Activated CD8-positive, alpha-beta memory T cell treated with anti-CD3 and anti-CD28 coated beads, Interleukin-2, amount 50 U/mL, for 1 hour (primary cell): ENCODE results near the gene CDH16.
"Not testable (repeated sequence)": the region's sequence is repeated elsewhere in the genome, so short reads cannot be mapped to it uniquely, and the experiment has no call there.

Source experiments
- DNase-seq: peaks from one replicate; pipeline ENCODE4 v3.0.0-alpha.2; 2020; ENCODE audit errors: extremely low read depth

Gene CDH16, protein sequence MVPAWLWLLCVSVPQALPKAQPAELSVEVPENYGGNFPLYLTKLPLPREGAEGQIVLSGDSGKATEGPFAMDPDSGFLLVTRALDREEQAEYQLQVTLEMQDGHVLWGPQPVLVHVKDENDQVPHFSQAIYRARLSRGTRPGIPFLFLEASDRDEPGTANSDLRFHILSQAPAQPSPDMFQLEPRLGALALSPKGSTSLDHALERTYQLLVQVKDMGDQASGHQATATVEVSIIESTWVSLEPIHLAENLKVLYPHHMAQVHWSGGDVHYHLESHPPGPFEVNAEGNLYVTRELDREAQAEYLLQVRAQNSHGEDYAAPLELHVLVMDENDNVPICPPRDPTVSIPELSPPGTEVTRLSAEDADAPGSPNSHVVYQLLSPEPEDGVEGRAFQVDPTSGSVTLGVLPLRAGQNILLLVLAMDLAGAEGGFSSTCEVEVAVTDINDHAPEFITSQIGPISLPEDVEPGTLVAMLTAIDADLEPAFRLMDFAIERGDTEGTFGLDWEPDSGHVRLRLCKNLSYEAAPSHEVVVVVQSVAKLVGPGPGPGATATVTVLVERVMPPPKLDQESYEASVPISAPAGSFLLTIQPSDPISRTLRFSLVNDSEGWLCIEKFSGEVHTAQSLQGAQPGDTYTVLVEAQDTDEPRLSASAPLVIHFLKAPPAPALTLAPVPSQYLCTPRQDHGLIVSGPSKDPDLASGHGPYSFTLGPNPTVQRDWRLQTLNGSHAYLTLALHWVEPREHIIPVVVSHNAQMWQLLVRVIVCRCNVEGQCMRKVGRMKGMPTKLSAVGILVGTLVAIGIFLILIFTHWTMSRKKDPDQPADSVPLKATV

DNA sequence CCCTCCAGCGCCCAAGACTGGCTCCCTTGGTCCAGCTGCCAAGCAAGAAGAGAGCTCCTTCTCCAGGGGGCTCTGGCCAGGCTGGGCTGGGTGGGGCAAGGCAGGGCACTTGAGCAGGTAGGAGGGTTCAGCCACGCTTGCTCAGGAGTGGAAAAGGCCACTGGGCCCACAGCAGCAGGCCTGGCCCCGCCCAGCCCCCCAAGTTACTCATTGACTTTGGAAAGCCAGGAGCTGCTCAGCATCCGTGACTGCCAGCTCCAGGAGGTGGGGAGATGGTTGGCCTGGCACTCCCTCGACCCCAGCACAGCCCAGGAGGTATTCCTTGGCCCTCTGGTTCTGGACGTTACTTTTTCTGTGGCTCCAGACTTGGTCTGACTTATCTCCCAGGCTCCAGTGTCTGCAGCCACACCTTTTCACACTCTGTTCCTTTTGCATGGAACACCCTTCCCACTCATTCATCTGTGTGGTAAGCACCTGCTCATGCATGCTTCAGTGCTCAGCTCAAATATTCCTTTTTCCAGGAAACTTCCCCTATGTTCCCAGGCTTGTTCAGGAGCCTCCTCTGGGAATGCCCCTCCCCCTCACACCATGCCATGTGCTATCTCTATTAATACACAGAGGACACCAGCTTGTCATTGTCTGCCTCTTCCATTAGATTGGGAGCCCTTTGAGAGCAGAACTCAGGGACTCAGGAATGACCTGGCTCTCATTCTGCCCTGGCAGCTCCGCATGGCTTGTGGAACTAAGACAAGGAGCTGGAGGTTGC lies at the start of gene CDH16:
TSS of gene CDH16 (minus strand) at position 83 of the 766 bp plus-strand sequence. CDS start 820 bp downstream, outside the sequence.
- DNase-seq, result no peak

DNA sequence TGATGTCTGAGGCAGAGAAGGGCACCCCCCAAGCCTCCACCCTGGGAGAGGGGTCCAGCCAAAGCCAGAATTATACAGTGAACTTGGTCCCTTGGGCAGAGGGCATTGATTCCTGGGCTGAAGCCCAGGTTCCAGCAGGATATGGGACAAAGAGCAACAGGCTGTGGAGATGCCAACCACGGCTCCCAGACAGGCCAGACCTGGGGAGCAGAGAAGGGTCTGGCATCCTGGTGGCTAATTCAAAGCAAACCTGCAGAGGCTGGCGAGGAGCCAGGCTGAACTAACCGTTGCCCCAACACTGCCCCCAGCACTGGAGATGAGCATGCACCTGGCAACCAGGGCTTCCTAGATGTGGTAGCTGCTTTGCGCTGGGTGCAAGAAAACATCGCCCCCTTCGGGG lies 45.4 kb upstream of the CDH16 start:
- no peak for DNase-seq

DNA sequence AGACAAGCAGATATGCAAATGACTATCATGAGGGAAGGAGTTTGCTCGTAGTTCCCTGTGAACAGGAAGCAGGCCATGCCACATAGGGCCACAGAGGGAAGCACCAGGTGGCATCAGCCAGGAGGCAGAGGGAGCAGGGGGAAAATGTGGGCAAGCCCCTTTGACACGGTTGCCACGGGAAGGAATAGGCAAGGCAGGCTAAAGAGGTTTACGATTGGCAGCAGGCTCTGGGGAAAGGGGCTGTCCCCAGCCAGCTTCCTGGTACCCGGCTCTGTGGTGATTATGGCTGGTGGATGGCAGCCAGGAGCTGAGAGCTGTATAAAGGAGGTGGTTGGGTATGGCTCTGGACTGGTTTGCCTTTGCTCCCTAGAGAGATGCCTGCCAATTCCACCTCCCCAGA lies 43.2 kb upstream of the CDH16 start:
- no peak for DNase-seq

DNA sequence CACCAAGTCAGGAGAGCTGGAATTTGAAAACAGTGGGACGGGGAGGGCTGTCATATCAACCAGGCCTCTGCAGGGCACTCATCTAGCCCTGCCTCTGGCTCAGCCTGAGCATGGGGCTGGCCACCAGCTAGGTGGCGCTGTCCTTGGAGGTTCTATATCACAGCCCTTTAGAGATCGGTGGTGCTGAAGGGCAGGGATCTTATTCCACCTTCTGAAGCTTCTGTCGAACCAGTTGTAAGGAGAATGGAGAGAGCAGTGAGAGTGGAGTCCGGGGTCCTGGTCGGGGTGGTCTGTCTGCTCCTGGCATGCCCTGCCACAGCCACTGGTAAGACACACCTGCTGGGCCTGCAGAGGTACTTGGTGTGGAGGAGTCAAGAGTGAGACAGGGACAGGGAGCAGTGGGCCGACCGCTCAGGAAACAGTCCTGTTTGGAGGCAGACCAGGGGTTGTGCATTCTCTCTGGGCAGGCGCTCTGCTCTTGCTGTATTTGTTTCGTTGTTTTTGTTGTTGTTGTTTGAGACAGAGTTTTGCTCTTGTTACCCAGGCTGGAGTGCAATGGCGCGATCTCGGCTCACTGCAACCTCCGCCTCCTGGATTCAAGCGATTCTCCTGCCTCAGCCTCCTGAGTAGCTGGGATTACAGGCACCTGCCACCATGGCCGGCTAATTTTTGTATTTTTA lies 42.5 kb upstream of the CDH16 start, which contains the start of gene CES3:
TSS of gene CES3 (plus strand) at position 202 of the 680 bp plus-strand sequence. CDS start at position 244, 42 bp downstream.
- no peak for DNase-seq

DNA sequence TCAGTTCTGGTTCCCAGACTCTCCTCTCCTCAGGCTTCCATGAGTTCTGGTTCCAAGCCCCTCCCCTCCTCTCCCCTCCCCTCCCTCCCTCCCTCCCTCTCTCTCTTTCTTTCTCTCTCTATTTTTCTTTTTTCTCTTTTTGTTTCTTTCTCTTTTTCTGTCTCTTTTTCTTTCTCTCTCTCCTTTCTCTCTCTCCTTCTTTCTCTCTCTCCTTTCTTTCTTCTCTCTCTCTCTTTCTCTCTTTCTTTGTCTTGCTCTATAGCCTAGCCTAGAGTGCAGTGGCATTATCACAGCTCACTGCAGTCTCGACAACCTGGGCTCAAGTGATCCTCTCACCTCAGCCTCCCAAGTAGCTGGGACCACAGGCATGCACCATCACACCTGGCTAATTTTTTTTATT lies 41.6 kb upstream of the CDH16 start:
- DNase-seq, result no peak

DNA sequence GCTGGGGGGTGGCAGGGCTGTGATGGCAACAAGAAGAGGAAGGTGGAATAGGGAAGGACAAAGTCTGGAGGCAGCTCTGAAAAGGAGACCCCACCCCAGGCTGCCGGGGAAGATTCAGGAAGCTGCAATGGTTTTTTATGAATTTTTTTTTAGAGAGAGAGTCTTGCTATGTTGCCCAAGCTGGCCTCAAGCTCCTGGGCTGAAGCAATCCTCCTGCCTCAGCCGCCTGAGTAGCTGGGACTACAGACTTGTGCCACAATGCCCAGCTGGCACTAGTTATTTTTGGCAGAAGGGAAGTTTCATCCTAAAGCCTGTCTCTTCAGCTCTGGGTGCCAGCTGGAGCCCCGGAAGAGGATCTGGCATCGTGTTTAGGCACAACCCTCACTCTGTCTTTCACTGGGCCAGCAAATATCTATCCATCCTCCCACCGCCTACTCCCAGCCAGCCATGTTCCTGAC lies 41.0 kb upstream of the CDH16 start:
- no peak for DNase-seq

DNA sequence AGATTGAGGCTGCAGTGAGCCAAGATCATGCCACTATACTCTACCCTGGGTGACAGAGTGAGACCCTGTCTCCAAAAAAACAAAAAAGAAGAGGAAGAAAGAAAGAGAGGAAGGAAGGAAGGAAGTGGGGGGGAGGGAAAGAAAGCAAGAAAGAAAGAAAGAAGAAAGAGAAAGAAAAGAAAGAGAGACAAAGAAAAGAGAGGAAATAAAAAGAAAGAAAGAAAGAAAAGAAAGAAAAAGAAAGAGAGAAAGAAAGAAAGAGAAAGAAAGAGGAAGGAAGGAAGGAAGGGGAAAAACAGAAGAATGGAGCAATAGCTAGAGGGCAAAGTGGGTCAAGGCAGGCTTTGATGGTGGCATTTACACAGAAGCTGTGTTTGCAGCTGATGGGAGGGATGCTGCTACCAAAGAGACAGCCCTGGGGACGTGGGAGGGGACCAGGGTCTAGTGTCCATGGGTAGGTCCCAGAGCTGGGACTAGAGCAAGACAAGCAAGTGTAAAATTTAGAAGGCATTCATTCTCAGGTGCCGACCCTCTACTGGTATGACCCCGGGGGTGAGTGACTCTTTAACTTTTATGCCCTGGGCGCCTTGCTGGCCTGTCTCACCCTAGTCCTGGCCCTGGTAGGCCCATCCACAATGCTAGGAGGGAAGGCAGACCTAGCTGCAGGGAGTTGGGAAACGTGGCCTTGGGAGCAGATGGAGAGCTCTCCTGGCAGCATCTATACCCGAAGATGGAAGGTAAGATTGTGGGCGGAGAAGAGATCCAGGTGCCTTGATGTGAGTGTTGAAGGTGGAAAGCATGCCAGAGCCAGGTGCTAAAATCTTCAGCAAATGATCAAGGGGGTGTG lies 40.4 kb upstream of the CDH16 start:
- no peak for DNase-seq

DNA sequence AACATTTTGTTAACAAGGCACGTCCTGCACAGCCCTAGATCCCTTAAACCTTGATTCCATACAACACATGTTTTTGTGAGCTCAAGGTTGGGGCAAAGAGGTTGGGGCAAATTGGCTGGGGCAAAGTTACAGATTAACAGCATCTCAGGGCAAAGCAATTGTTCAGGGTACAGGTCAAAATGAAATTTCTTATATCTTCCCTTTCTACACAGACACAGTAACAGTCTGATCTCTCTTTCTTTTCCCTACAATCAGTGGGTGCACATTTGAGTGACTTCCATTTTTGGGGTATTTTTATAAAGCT lies 37.4 kb upstream of the CDH16 start:
- DNase-seq, result not testable (repeated sequence)

DNA sequence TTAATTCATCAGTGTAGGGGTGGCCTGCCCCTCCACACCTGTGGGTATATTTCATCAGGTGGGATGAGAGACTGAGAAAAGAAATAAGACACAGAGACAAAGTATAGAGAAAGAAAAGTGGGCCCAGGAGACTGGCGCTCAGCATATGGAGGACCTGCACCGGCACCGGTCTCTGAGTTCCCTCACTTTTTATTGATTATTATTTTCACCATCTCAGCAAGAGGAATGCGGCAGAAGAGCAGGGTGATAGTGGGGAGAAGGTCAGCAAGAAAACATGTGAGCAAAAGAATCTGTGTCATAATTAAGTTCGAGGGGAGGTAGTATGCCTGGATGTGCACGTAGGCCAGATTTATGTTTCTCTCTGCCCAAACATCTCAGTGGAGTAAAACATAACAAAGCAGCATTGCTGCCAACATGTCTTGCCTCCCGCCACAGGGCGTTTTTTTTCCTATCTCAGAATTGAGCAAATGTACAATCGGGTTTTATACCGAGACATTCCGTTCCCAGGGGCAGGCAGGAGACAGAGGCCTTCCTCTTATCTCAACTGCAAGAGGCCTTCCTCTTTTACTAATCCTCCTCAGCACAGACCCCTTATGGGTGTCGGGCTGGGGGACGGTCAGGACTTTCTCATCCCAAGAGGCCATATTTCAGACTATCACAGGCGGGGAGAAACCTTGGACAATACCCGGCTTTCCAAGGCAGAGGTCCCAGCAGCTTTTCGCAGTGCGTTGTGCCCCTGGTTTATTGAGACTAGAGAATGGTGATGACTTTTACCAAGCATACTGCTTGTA lies 36.9 kb upstream of the CDH16 start:
- not testable (repeated sequence) for DNase-seq

DNA sequence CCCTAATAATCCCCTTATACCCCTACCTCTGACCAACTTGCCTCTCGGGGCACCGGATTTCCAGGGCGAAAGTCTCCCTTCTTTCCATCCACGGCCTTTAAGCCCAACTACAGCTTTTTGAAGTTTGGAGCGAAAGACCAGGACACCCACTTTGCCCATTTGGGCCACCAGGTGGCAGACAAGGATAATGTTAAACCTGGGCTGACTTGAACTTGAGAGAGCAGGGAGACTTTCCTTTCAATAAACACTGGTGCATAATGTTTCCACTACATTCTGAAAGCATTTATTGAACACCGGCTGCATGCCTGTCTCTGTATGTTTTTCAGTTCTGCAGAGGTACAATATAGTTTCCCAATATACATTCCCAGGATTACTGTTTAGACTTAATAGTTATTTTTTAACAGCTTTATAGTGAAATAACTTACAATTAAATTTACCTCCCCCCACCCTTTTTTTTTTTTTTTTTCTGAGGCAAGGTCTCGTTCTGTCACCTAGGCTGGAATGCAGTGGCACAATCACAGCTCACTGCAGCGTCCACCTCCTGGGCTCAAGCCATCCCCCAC lies 35.5 kb upstream of the CDH16 start:
- DNase-seq, result peak; percentile 26

DNA sequence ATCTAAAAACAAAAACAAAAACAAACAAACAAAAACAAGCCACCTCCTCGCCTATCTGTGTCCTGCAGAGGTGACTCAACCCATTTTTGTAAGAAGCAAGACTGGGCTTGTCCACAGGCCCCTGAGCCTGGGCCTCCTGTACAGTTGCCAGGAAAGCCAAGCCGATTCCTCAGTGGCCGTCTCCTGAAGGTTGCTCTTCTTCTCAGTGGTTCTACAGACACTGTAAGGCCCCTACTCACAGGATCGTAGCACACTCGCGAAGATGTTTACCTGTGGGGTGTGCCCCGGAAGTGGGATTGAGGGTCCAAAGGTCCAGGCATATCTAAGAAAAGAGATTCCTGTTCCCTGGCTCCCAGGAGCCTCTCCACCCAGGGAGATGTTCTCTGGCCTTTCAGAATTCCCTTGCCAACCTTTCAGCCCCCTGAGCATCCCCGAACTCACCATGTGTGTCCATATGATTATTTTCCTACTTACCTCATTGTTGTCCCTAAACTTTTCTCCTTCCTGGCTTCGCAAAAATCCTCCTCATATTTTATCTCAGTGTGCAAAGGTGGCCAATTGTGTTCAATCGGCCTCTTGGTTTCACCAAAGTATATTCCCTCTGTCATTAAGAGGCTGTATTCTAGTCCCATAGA lies 34.9 kb upstream of the CDH16 start:
- no peak for DNase-seq

DNA sequence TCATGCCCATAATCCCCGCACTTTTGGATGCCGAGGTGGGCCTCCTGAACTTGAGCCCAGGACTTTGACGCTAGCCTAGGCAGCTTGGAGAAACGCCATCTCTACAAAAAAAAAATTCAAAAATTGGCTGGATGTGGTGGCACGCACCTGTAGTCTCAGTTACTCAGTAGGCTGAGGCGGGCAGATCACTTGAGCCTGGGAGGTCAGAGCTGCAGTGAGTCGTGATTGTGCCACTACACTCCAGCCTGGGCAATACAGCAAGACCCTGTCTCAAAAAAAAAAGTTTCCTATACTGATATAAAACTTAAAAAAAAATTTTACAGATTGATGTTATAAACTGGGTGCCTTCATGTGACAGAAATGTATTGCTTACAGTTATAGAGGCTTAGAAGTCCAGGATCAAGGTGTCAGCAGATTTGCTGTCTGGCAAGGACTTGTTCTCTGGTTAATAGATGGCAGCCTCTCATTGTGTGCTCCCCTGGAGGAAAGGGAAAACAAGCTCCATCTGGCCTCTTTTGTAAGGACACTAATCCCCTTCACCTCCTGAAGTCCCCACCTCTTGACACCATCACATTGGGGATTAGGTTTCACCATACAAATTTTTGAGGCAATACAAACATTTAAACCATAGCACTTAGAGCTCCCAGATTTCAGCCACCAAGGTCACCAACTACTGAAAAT lies 33.9 kb upstream of the CDH16 start:
- DNase-seq, result no peak

DNA sequence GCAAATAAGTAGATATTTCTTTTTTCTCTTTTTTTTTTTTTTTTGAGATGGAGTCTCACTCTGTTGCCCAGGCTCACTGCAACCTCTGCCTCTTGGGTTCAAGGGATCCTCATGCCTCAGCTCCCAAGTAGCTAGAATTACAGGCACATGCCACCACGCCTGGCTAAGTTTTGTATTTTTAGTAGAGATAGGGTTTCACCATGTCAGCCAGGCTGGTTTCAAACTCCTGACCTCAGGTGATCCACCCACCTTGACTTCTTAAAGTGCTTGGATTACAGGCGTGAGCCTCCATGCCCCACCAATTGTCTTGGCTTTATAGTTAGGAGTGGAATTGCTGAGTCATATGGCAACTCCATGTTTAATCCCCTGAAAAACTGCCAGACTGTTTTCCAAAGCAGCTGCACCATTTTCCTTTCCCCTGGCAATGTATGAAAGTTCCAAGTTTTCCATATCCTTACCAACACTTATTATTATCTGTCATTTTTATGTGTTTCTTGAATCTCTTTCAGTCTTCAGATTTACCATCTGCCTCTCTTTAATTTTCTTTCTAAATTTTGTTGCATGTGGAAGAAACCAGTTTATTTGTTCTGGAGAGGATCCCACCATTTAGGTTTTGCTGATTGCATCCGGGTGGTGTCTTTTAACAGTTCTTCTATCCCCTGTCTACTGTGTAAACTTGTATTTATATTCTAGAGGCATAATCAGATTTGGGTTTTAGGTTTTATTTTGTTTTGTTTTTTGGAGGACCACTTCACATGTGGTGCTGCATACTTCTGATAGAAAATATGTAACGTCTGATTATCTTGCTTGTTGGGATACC lies 32.5 kb upstream of the CDH16 start:
- DNase-seq, result no peak

DNA sequence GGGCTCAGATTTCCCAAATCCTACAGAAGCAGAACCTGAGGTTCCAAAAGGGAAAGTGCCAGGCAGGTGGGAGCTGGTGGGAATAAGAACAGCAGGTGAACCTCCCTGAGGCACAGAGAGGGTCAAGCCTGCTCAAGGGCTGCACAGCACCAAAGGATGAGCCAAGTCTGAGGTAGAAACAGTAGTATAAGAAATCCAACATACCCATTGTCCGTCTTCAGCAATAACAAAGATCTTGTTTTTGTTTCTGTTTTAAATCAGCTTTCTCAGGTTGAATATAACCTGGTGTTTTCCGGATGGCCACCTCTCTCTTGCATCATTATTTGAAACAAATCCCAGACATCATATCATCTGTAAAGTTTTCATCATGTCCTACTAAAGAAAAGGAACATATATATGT lies 31.8 kb upstream of the CDH16 start:
- no peak for DNase-seq

DNA sequence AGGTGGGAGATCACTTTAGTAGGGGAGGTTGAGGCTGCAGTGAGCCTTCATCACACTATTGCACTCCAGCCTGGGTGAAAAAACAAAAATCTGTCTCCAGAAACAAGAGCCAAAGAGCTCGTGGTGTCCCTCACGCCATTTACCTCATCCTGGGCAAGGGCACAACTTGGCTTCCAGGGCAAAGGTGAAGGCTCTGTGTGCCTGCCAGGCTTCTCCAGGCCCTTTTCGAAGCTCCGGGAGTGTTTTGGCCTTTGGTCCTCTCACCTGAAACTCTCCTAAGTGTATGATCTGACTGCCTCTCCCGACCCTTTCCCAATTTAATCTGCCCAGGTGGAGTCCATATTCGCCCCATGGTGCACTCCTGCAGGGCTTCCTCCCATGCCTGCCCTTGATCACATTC lies 30.8 kb upstream of the CDH16 start:
- no peak for DNase-seq

DNA sequence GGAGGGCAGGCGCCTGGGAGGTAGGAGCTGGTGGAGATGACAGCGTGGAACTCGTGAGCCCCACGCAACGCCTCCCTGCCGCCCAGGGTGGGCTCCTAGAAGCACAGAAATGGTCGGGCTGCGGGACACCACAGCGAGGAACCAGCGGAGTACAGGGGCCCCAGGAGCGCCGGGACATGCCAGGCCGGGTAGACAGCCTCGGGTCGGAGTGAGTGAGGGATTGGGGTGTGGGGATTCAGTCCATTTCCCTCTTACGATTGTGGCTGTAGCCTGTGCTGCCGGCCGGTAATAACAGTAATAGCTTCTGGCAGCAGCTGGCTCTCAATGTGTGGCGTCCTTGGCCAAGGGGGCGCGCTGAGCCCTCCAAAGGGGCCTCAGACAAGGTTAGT lies 30.1 kb upstream of the CDH16 start:
- no peak for DNase-seq

DNA sequence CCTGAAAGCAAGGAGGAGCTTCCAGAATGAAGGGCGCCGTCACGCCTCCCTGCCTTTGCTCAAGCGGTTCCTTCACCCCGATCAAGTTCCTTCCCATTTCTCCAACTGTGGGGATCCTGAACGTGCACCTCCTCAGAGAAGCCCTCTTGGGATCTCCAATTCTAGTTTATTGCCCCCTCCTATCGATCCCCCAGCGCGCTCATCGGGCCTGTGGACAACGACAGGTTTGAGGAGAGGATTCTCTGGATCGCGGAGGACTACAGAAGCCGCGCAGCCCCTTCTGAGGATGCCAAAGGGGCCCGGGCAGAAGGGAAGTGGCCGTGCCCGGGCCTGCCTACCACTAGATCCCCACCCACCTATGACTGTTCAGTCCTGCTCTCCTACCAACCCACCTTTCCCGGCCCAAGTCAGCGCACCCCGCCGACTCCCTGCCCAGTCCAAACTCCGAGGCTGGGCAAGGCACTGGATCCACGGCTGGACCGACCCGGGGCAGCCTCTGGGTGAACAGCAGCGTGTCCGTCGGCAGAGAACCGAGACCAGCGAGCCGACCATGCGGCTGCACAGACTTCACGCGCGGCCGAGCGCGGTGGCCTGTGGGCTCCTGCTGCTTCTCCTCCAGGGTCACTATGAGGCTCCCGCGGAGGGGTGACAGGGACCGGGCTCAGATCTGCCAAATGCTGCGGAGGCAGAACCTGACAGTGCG lies 29.6 kb upstream of the CDH16 start:
- DNase-seq, result no peak
